ENCODE measurements around the gene ENC1. TPM values are rescaled to one million over a fixed set of nuclear protein-coding genes. Genes with fewer than 3 reads are reported as not detected.

The ENC1 gene
- total RNA-seq, 3 donors from 2014 or later, result 14.6 to 23.3 (median 18.9) TPM

- TF ChIP-seq CTCF (IDR thresholded peaks at IDR 0.05), result no peak
- Histone ChIP-seq H3K36me3 (ENCODE audit: low read depth) (no peaks in the 10 kb centered on the region), H3K4me3 (no peak overlapping the region), H3K9me3 (no peaks in the 10 kb centered on the region), H3K4me1 (ENCODE audit: low read depth) (peaks cover 27% of the 10 kb centered on the region)
- ATAC-seq (no peak), DNase-seq (no peak)
- intact Hi-C loops (cut with DNase I, micrococcal nuclease), result no loop called here
Observed at GRCh38 chr5:74629326-74629725, 11.2 kb downstream of the ENC1 start.

GRCh38 chr5:74628359-74628758, 12.2 kb downstream of the ENC1 start:
- ATAC-seq (no peak), DNase-seq (no peak)
- H3K9me3 ChIP-seq, result no peaks in the 10 kb centered on the region
- no peak for TF ChIP-seq CTCF (IDR thresholded peaks at IDR 0.05)
- peaks cover 27% of the 10 kb centered on the region for H3K4me1 ChIP-seq (ENCODE audit: low read depth)
- H3K4me3 ChIP-seq, result no peak overlapping the region
- intact Hi-C loops (cut with DNase I, micrococcal nuclease), result no loop called here
- H3K36me3 ChIP-seq (ENCODE audit: low read depth), result no peaks in the 10 kb centered on the region

- ATAC-seq (no peak), DNase-seq (no peak)
- intact Hi-C loops (cut with DNase I, micrococcal nuclease), result no loop called here
- Histone ChIP-seq H3K4me1 (ENCODE audit: low read depth) (peaks cover 22% of the 10 kb centered on the region), H3K4me3 (no peak overlapping the region), H3K9me3 (no peaks in the 10 kb centered on the region), H3K36me3 (ENCODE audit: low read depth) (no peaks in the 10 kb centered on the region)
- no peak for TF ChIP-seq CTCF (IDR thresholded peaks at IDR 0.05)
Observed at GRCh38 chr5:74627646-74628279, 12.8 kb downstream of the ENC1 start.

- no peaks in the 10 kb centered on the region for H3K36me3 ChIP-seq (ENCODE audit: low read depth)
- no peak for TF ChIP-seq CTCF (IDR thresholded peaks at IDR 0.05)
- peaks cover 10% of the 10 kb centered on the region for H3K4me1 ChIP-seq (ENCODE audit: low read depth)
- DNase-seq, result no peak
- H3K9me3 ChIP-seq, result no peaks in the 10 kb centered on the region
- intact Hi-C loops (cut with DNase I, micrococcal nuclease), result no loop called here
- peak; percentile 68 for ATAC-seq
- H3K4me3 ChIP-seq, result no peak overlapping the region
Observed at GRCh38 chr5:74626386-74627222, 13.9 kb downstream of the ENC1 start.

GRCh38 chr5:74625742-74626241, 14.7 kb downstream of the ENC1 start:
- no peak overlapping the region for H3K4me3 ChIP-seq
- no peak for TF ChIP-seq CTCF (IDR thresholded peaks at IDR 0.05)
- no peak for DNase-seq
- intact Hi-C loops (cut with DNase I, micrococcal nuclease), result no loop called here
- H3K36me3 ChIP-seq (ENCODE audit: low read depth), result no peaks in the 10 kb centered on the region
- peaks cover 4% of the 10 kb centered on the region for H3K4me1 ChIP-seq (ENCODE audit: low read depth)
- no peaks in the 10 kb centered on the region for H3K9me3 ChIP-seq
- peak; percentile 57 for ATAC-seq

All from mucosa of descending colon (tissue), 3 donors.